Measurements from ENCODE around the gene SLC25A14. TPM values are rescaled to one million over a fixed set of nuclear protein-coding genes. Genes with fewer than 3 reads are reported as not detected.
A peak's percentile ranks its signal among the peaks of the same experiment; 100 is the strongest.
"Not testable (repeated sequence)": the region's sequence is repeated elsewhere in the genome, so short reads cannot be mapped to it uniquely, and the experiment has no call there.

The SLC25A14 gene
- 10 to 100 TPM; 17.6 to 32.1 (median 24.4) TPM for polyA plus RNA-seq (ENCODE audit: insufficient read length in 4 of 4)

- DNase-seq (ENCODE audit: low read depth in 4 of 4, low spot score in 3 of 4) = peak in 3 of 4 donors; percentile 46 to 61 (median 56)
Observed at GRCh38 chrX:130339408-130340222, at the start of gene SLC25A14. Gene SLC25A14, plus strand, starts transcription at chrX:130339919. Its CDS starts 360 bp downstream, at chrX:130340279.

- DNase-seq (ENCODE audit: low read depth in 4 of 4, low spot score in 3 of 4) = no peak
Observed at GRCh38 chrX:130295519-130296296, 44.0 kb upstream of the SLC25A14 start.

GRCh38 chrX:130296297-130296678 is 43.4 kb upstream of the SLC25A14 start:
- DNase-seq (ENCODE audit: low read depth in 4 of 4, low spot score in 3 of 4) = no peak

- no peak for DNase-seq (ENCODE audit: low read depth in 4 of 4, low spot score in 3 of 4)
Observed at GRCh38 chrX:130296743-130297142, 43.0 kb upstream of the SLC25A14 start.

- no peak for DNase-seq (ENCODE audit: low read depth in 4 of 4, low spot score in 3 of 4)
Observed at GRCh38 chrX:130299279-130300009, 40.3 kb upstream of the SLC25A14 start.

- no peak for DNase-seq (ENCODE audit: low read depth in 4 of 4, low spot score in 3 of 4)
Observed at GRCh38 chrX:130300010-130300282, 39.8 kb upstream of the SLC25A14 start.

- no peak for DNase-seq (ENCODE audit: low read depth in 4 of 4, low spot score in 3 of 4)
Observed at GRCh38 chrX:130301405-130301804, 38.3 kb upstream of the SLC25A14 start.

- DNase-seq (ENCODE audit: low read depth in 4 of 4, low spot score in 3 of 4) = no peak
Observed at GRCh38 chrX:130301977-130302376, 37.7 kb upstream of the SLC25A14 start.

- no peak for DNase-seq (ENCODE audit: low read depth in 4 of 4, low spot score in 3 of 4)
Observed at GRCh38 chrX:130304587-130305368, 34.9 kb upstream of the SLC25A14 start.

- DNase-seq (ENCODE audit: low read depth in 4 of 4, low spot score in 3 of 4) = not testable (repeated sequence)
Observed at GRCh38 chrX:130319886-130320285, 19.8 kb upstream of the SLC25A14 start.

GRCh38 chrX:130321550-130321949 is 18.2 kb upstream of the SLC25A14 start:
- no peak for DNase-seq (ENCODE audit: low read depth in 4 of 4, low spot score in 3 of 4)

- no peak for DNase-seq (ENCODE audit: low read depth in 4 of 4, low spot score in 3 of 4)
Observed at GRCh38 chrX:130330146-130330545, 9.6 kb upstream of the SLC25A14 start.

- peak in 1 of 4 donors; percentile 3 for DNase-seq (ENCODE audit: low read depth in 4 of 4, low spot score in 3 of 4)
Observed at GRCh38 chrX:130330706-130331105, 9.0 kb upstream of the SLC25A14 start.

- no peak for DNase-seq (ENCODE audit: low read depth in 4 of 4, low spot score in 3 of 4)
Observed at GRCh38 chrX:130336531-130336930, 3.2 kb upstream of the SLC25A14 start.

GRCh38 chrX:130338869-130339268 is 850 bp upstream of the SLC25A14 start:
- DNase-seq (ENCODE audit: low read depth in 4 of 4, low spot score in 3 of 4) = not testable (repeated sequence)

- DNase-seq (ENCODE audit: low read depth in 4 of 4, low spot score in 3 of 4) = no peak
Observed at GRCh38 chrX:130340271-130340670, 552 bp downstream of the SLC25A14 start.

GRCh38 chrX:130343411-130343810 is 3.7 kb downstream of the SLC25A14 start:
- DNase-seq (ENCODE audit: low read depth in 4 of 4, low spot score in 3 of 4) = no peak

- no peak for DNase-seq (ENCODE audit: low read depth in 4 of 4, low spot score in 3 of 4)
Observed at GRCh38 chrX:130347321-130347720, 7.6 kb downstream of the SLC25A14 start.

GRCh38 chrX:130351567-130351966 is 11.8 kb downstream of the SLC25A14 start:
- DNase-seq (ENCODE audit: low read depth in 4 of 4, low spot score in 3 of 4) = no peak

- DNase-seq (ENCODE audit: low read depth in 4 of 4, low spot score in 3 of 4) = not testable (repeated sequence)
Observed at GRCh38 chrX:130352050-130352449, 12.3 kb downstream of the SLC25A14 start.

All from left renal pelvis (tissue), 4 donors.